GM12878 (cell line): Measurements from ENCODE around the gene MYOC. TPM values are rescaled to one million over a fixed set of nuclear protein-coding genes. Genes with fewer than 3 reads are reported as not detected.

Source experiments
- ATAC-seq: fragments of 200-7000 bp; cut with Tn5 transposase; 3 replicates; pipeline ENCODE4 v1.9.1; 2020; ENCODE audit warnings: mild to moderate bottlenecking, moderate library complexity
- BruUV-seq: library from RNA; stranded (reverse); fragments of 400-500 nt; replicated peaks from 2 replicates; lab custom pipeline; 2021; lab: Mats Ljungman, UMichigan
- CTCF ChIA-PET: fragments of 300-600 bp; sonication (Branson Sonifier 250); formaldehyde crosslinking; extraction: SDS; loops from one replicate; lab custom pipeline; 2021; ENCODE audit warnings: inconsistent platforms; lab: Yijun Ruan, JAX
- POLR2A ChIA-PET: fragments of 350-600 bp; formaldehyde crosslinking; extraction: SDS; loops from one replicate; lab custom pipeline; 2021; ENCODE audit warnings: inconsistent platforms; lab: Charles Lee
- RAD21 ChIA-PET: fragments of 300-600 bp; sonication (Branson Sonifier 250); formaldehyde crosslinking; loops from one replicate; lab custom pipeline; 2023; ENCODE audit warnings: antibody characterized with exemption; ENCODE audit not compliant: unreplicated experiment; lab: Charles Lee
- SMC1A ChIA-PET: fragments of 300-600 bp; sonication (Branson Sonifier 250); formaldehyde crosslinking; loops from one replicate; lab custom pipeline; 2023; ENCODE audit not compliant: unreplicated experiment, uncharacterized antibody; lab: Charles Lee
- DNase-seq: peaks from one replicate; pipeline ENCODE4 v3.0.0-alpha.2; 2011; ENCODE audit warnings: low read depth, low spot score
- FAIRE-seq: peaks from 3 replicates; lab custom pipeline; 2011; peaks lifted over from hg19 to GRCh38; lab: Jason Lieb, UNC
- H2AFZ ChIP-seq: 2 replicates; pipeline ENCODE4 v1.6.0; 2011; ENCODE audit warnings: low read depth, low read length, control low read depth; ENCODE audit not compliant: control insufficient read depth
- H3K27ac ChIP-seq: 2 replicates; pipeline ENCODE4 v1.5.1; 2011; ENCODE audit warnings: control low read depth; ENCODE audit not compliant: control insufficient read depth, insufficient read depth
- H3K27me3 ChIP-seq, 2 experiments: replicated peaks in 1 of 2; 2 replicates each; pipeline versions ENCODE4 v1.6.0 to v1.6.1; 2011; ENCODE audit warnings: low read length in 1 of 2; ENCODE audit not compliant: control insufficient read depth in 2 of 2, insufficient read depth in 2 of 2
- H3K36me3 ChIP-seq, 2 experiments: 2 replicates each; pipeline ENCODE4 v1.5.1; 2011; ENCODE audit warnings: low read length in 1 of 2; ENCODE audit not compliant: control insufficient read depth in 2 of 2, insufficient read depth in 2 of 2
- H3K4me1 ChIP-seq: 2 replicates; pipeline ENCODE4 v1.6.1; 2011; ENCODE audit warnings: mild to moderate bottlenecking, low read length, moderate library complexity, mixed read lengths; ENCODE audit not compliant: control insufficient read depth, insufficient read depth
- H3K4me2 ChIP-seq: 2 replicates; pipeline ENCODE4 v1.6.0; 2011; ENCODE audit warnings: control low read depth; ENCODE audit not compliant: control insufficient read depth, insufficient read depth
- H3K4me3 ChIP-seq: fragments of 200-600 bp; sonication (generic); 2 replicates; pipeline ENCODE4 v1.5.1; 2016
- H3K79me2 ChIP-seq: 2 replicates; pipeline ENCODE4 v1.6.0; 2011; ENCODE audit warnings: low read length; ENCODE audit not compliant: control insufficient read depth, insufficient read depth
- H3K9ac ChIP-seq: 2 replicates; pipeline ENCODE4 v1.8.0; 2011; ENCODE audit warnings: low read length, control low read depth, mixed read lengths; ENCODE audit not compliant: control insufficient read depth, insufficient read depth
- H3K9me3 ChIP-seq: replicated peaks from 3 replicates; pipeline ENCODE4 v1.5.1; 2011; ENCODE audit warnings: mild to moderate bottlenecking, low read length; ENCODE audit not compliant: control insufficient read depth, insufficient read depth
- H4K20me1 ChIP-seq: 2 replicates; pipeline ENCODE4 v1.6.0; 2011; ENCODE audit not compliant: control insufficient read depth, insufficient read depth
- DPF2 ChIP-seq: fragments of 450-650 bp; IDR thresholded peaks from 2 replicates; pipeline ENCODE4 v1.6.1; 2017; ENCODE audit warnings: mild to moderate bottlenecking
- ESRRA ChIP-seq: IDR thresholded peaks from 2 replicates; pipeline ENCODE4 v1.6.1; 2012; ENCODE audit warnings: mild to moderate bottlenecking, low read length, improper control_type of control experiment
- IRF4 ChIP-seq: IDR thresholded peaks from 2 replicates; pipeline ENCODE4 v1.6.1; 2011; ENCODE audit warnings: low read depth, low read length
- RB1 ChIP-seq: fragments of 450-650 bp; formaldehyde crosslinking; IDR thresholded peaks from 2 replicates; pipeline ENCODE4 v1.6.1; 2017; ENCODE audit warnings: mild to moderate bottlenecking, borderline replicate concordance
- REST ChIP-seq: IDR thresholded peaks from 2 replicates; pipeline ENCODE4 v1.6.1; 2012; ENCODE audit warnings: mild to moderate bottlenecking, low read depth, low read length
- USF2 ChIP-seq: IDR thresholded peaks from 2 replicates; pipeline ENCODE4 v1.6.1; 2011; ENCODE audit warnings: low read depth, low read length, improper control_type of control experiment, borderline replicate concordance
- WGBS: methylation state at CpG from one replicate; pipeline ENCODE4 v1.1.6; 2016; ENCODE audit warnings: low lambda C conversion rate; ENCODE audit not compliant: insufficient replicate concordance, insufficient coverage; ENCODE audit errors: missing lambda C conversion rate; 5-methylcytosine and 5-hydroxymethylcytosine counted together
- in situ Hi-C: fragments of 300-500 bp; cut with MboI; formaldehyde crosslinking; loops from 9 replicates; pipeline ENCODE4 v1.14.3; 2018; ENCODE audit warnings: mixed read lengths
- intact Hi-C: fragments of 100-400 bp; cut with micrococcal nuclease; formaldehyde crosslinking; loops from one replicate; pipeline ENCODE4 v1.14.2; 2022; ENCODE audit not compliant: unreplicated experiment
- polyA plus RNA-seq, 11 experiments: library from polyadenylated mRNA; depleted of rRNA in 4 of 11; unstranded in 6 of 11; stranded (reverse) in 5 of 11; fragments of >200 nt; fragmentation: Nextera tagmentation in 4 of 11; fragmentation: Illumina TruSeq in 1 of 11; extraction: Ambion mirVana in 4 of 11; extraction: Trizol in 1 of 11; gene quantifications; 1 replicate in 1 of 11; 2 replicates in 10 of 11; pipeline versions ENCODE4 v1.2.1 to v1.2.3, GENCODE V29; 2011 to 2016; ENCODE audit warnings: inconsistent platforms in 2 of 11, missing spikeins in 2 of 11, low read depth in 1 of 11
- total RNA-seq, 4 experiments: library from RNA; depleted of rRNA in 3 of 4; stranded (reverse); fragments of >200 nt in 3 of 4; fragmentation: Illumina TruSeq in 1 of 4; extraction: Trizol in 1 of 4; gene quantifications; 2 replicates each; pipeline versions ENCODE4 v1.2.1 to v1.2.3, GENCODE V29; 2013 to 2021

MYOC gene
- total and polyA plus RNA-seq, 10 of the 15 experiments (the other 5 are each of a cell fraction or from before 2014, with no cell fraction given), result not detected

GRCh38 chr1:171590022-171590421 is 62.5 kb downstream of the MYOC start (continued):
- TF ChIP-seq ESRRA, result no peak
- TF ChIP-seq, all 136 proteins: peak for 2

GRCh38 chr1:171588230-171588629 is 64.3 kb downstream of the MYOC start:
- WGBS, result 100% methylated on average over 2 of the region's 2 CpGs
- Histone ChIP-seq H3K9me3 (no peaks in the 10 kb centered on the region), H2AFZ (no peak overlapping the region), H3K9ac (no peak overlapping the region)
- CTCF ChIA-PET, result no interaction called here
- no peak for ATAC-seq
- TF ChIP-seq REST (no peak), RB1 (no peak), IRF4 (no peak), DPF2 (no peak), USF2 (no peak)
- TF ChIP-seq, all 136 proteins: peak for 0
- Histone ChIP-seq H3K79me2 (no peaks in the 10 kb centered on the region), H3K4me2 (no peak overlapping the region), H3K36me3 (peaks cover 19 to 42% of the 10 kb centered on the region in 2 experiments), H3K4me1 (no peaks in the 10 kb centered on the region), H3K4me3 (no peak overlapping the region), H3K27ac (no peak overlapping the region), H3K27me3 (no peaks in the 10 kb centered on the region), H4K20me1 (no peaks in the 10 kb centered on the region)
- ChIA-PET POLR2A (interaction anchor here (0.5 to 0.6 kb wide), 2 partner anchors 14 to 19 kb away, joined by 3 to 7 read pairs; no protein-coding TSS in a partner anchor), RAD21 (interaction anchor here (1.0 to 1.1 kb wide), 2 partner anchors 21 to 42 kb away, joined by 3 to 4 read pairs; no protein-coding TSS in a partner anchor), SMC1A (interaction anchor here (1.9 kb wide), 1 partner anchor 57 kb away, joined by 6 read pairs; no protein-coding TSS in a partner anchor)
- DNase-seq, result no peak
- no TSS peak for BruUV-seq
- in situ Hi-C loops (no loop called here), intact Hi-C loops (no loop called here)
- no peak for FAIRE-seq
